ENCODE measurements around the gene IDI2. TPM values are rescaled to one million over a fixed set of nuclear protein-coding genes. Genes with fewer than 3 reads are reported as not detected.

Gene IDI2
- total RNA-seq, 1 donor from 2014 or later, result not detected

DNA sequence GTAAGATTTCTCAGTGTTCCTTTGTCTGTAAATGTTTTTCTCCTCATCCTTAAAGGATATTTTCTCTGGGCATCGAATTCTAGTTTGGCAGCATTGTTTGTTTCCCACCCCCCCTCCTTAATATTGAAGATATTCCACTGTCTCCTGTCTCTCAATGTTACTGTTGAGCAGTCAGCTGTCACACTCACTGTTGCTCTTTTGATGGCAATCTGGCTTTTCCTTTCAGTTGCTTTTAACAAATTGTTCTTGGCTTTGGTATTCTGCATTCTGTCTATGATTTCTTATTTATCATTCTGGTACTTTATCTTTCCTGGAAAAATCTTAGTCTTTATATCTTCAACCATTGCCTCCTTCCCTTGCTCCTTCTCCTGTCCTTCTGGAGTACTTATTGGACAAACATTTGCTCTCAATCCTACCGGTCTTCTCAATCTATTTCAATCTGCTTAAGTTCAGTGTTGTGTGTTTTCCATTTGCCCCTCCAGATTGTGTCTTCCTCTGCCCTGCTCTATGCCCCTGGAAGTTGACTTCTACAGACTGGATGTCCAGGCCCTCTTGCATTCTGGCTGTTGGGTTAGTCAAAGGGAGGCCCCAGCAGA lies 46.7 kb downstream of the IDI2 start:
- no peak for ATAC-seq

DNA sequence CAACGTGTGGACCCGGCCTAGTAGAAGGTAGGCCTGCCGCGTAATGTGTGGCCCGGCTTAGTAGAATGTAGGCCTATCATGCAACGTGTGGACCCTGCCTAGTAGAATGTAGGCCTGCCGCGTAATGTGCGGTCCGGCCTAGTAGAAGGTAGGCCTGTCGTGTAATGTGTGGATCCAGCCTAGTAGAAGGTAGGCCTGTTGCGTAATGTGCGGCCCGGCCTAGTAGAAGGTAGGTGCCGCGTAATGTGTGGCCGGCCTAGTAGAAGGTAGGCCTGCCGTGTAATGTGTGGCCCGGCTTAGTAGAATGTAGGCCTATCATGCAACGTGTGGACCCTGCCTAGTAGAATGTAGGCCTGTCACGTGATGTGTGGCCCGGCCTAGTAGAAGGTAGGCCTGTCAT lies 49.3 kb downstream of the IDI2 start:
- no peak for ATAC-seq

- ATAC-seq, result no peak
These were observed 50.9 kb downstream of the IDI2 start for GRCh38 chr10:974785-975074.

GRCh38 chr10:974038-974784 lies 51.4 kb downstream of the IDI2 start:
- ATAC-seq, result peak; percentile 17

- no peak for ATAC-seq
These were observed 52.9 kb downstream of the IDI2 start for GRCh38 chr10:972763-973162.

GRCh38 chr10:971613-972012 lies 54.0 kb downstream of the IDI2 start:
- ATAC-seq, result peak; percentile 33

DNA sequence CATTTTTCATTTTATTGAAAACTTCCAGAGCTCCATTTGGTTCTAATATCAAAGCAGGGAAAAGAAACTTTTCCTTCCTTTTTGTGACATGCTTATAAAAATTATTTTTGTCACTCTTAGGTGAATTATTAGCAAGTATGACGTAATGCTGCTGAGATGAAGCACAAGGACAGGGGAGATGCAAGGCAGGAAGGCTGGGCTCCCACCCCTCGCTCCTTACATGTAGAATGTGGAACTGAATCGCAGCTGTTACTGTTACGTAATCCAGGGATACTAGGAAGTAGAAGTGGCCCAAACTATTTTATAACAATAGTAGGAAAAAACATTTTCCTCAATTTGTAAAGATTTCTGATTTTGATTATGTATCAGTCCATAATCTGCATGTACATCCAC lies 54.5 kb downstream of the IDI2 start:
- no peak for ATAC-seq

- peak; percentile 31 for ATAC-seq
These were observed 55.1 kb downstream of the IDI2 start for GRCh38 chr10:970311-971149.

DNA sequence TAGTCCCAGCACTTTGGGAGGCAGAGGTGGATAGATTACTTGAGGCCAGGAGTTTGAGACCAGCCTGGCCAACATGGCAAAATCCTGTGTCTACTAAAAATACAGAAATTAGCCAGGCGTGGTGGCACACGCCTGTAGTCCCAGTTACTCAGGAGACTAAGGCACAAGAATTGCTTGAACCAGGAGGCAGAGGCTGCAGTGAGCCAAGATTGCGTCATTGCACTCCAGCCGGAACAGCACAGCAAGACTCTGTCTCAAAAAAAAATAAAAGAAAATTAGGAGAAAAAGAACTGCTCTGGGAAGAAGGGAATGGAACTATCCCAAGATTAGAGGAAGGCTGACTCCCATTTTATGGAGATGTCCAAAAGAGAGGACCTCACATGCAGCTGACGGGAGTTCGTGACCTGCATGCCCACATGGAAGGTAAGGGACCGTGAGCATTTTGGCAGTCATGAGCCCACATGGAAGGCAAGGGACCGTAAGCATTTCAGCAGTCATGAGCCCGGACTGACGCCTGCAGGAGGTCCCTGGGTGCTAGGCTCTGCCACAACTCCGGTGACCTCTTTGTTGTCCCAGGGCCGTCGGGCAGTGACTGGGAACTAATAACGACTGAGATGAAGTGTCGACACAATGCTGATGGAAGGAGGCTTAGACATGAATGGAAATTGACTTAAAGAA lies 56.0 kb downstream of the IDI2 start:
- ATAC-seq, result no peak

Other genes with a start within 250 kb of the IDI2 start
- gene LARP4B, start 94.2 kb downstream of the IDI2 start, total RNA-seq, result 78.9 TPM
- 29.6 TPM for gene GTPBP4, start 37.4 kb downstream of the IDI2 start, total RNA-seq
- gene IDI1, start 23.3 kb upstream of the IDI2 start, total RNA-seq, result 39.9 TPM
- gene WDR37, start 30.5 kb upstream of the IDI2 start, total RNA-seq, result 12.9 TPM